GM10248 (cell line): Measurements from ENCODE around the gene NFIA.

ENCODE experiments used
- CTCF ChIA-PET: fragments of 300-600 bp; sonication (Branson Sonifier 250); formaldehyde crosslinking; extraction: SDS; loops from one replicate; lab custom pipeline; 2021; ENCODE audit warnings: antibody characterized with exemption; lab: Yijun Ruan, JAX
- POLR2A ChIA-PET: fragments of 350-650 bp; sonication (Branson Sonifier 250); formaldehyde crosslinking; extraction: SDS; loops from one replicate; lab custom pipeline; 2020; ENCODE audit warnings: antibody characterized with exemption; lab: Yijun Ruan, JAX
- DNase-seq: peaks from one replicate; pipeline ENCODE4 v3.0.0; 2012; ENCODE audit errors: extremely low spot score
- CTCF ChIP-seq: IDR thresholded peaks from 2 replicates; pipeline ENCODE4 v1.5.1; 2012; ENCODE audit warnings: mild to moderate bottlenecking, low read depth; ENCODE audit errors: extremely low read depth, missing control alignments, control extremely low read depth

NFIA gene

GRCh38 chr1:61412601-61413000 lies 330.2 kb downstream of the NFIA start:
- ChIA-PET POLR2A (no interaction called here), CTCF (interaction anchor here (1.0 kb wide), 1 partner anchor 13 kb away, joined by 3 read pairs; no protein-coding TSS in a partner anchor)
- DNase-seq = no peak
- TF ChIP-seq CTCF = no peak

GRCh38 chr1:61419196-61419595 lies 336.8 kb downstream of the NFIA start:
- no peak for DNase-seq
- no peak for TF ChIP-seq CTCF
- CTCF ChIA-PET = interaction anchor here (1.2 to 1.5 kb wide), 2 partner anchors 14 to 27 kb away, joined by 3 read pairs; no protein-coding TSS in a partner anchor
- POLR2A ChIA-PET = no interaction called here

- no peak for DNase-seq
- TF ChIP-seq CTCF = no peak
- ChIA-PET POLR2A (no interaction called here), CTCF (interaction anchor here (1.2 to 1.5 kb wide), 2 partner anchors 14 to 28 kb away, joined by 3 read pairs; no protein-coding TSS in a partner anchor)
Measured at GRCh38 chr1:61419657-61420056, 337.3 kb downstream of the NFIA start.

- ChIA-PET POLR2A (no interaction called here), CTCF (interaction anchor here (1.2 to 1.5 kb wide), 2 partner anchors 13 to 28 kb away, joined by 3 read pairs; no protein-coding TSS in a partner anchor)
- no peak for DNase-seq
- TF ChIP-seq CTCF = no peak
Measured at GRCh38 chr1:61420243-61420642, 337.9 kb downstream of the NFIA start.

- no peak for TF ChIP-seq CTCF
- DNase-seq = no peak
- CTCF ChIA-PET = no interaction called here
- POLR2A ChIA-PET = no interaction called here
Measured at GRCh38 chr1:61420909-61421835, 338.8 kb downstream of the NFIA start.

GRCh38 chr1:61423643-61424042 lies 341.3 kb downstream of the NFIA start:
- POLR2A ChIA-PET = no interaction called here
- TF ChIP-seq CTCF = no peak
- CTCF ChIA-PET = no interaction called here
- DNase-seq = no peak
